Retinal pigment epithelial cell (primary cell): ENCODE measurements around the gene LRRC4C.

Experiments used
- DNase-seq: peaks from one replicate; pipeline ENCODE4 v3.0.0-alpha.2; 2010; ENCODE audit warnings: low read depth
- H3K4me3 ChIP-seq: 2 replicates; pipeline ENCODE4 v1.5.1; 2011; ENCODE audit warnings: mild to moderate bottlenecking, low read length, control low read depth, moderate library complexity
- TF ChIP-seq, protein P1 (sequence below): conservative IDR thresholded peaks from 2 replicates; pipeline ENCODE4 v1.5.1; 2011; ENCODE audit warnings: low read depth, low read length, control low read depth, inconsistent platforms

Gene LRRC4C

DNA sequence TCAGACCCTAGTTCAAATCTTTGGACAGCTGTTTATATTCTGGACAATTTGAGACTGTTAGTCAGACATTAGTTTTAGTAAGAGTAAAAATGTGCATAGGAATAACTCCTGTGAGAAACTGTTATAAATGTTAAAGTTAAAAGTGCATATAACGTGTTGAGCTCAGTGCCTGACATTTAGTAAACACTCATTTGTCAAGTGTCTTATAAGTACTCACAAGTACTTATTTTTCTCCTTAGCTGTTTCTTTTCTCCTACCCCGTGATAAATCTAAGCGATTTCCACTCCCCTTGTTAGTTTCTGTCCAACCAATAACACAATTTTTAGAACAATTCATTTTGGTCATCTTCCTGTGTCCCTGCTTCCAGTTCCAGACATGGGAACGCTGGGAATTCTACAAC, 59.3 kb downstream of the LRRC4C start:
- H3K4me3 ChIP-seq = no peak overlapping the region

DNA sequence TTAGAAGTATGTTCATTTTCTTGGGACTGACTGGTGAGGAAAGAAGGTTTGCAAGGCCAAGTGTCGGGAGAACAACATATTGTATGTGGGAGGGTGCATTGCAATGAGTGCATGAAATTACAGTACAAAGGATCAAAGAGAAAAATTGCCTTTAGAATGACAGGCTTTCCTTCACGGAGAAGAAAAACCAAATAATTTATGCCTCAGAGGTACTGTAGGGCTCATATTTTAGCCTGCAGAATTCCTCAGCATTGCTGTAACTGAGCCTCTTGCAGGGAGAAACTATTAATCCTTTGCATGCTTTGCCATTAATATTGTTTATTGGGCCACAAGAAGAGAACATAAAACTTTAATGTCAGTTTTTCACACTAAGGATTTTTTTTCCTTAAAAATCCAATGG, 60.1 kb downstream of the LRRC4C start:
- H3K4me3 ChIP-seq = no peak overlapping the region
- TF ChIP-seq, protein P1, sequence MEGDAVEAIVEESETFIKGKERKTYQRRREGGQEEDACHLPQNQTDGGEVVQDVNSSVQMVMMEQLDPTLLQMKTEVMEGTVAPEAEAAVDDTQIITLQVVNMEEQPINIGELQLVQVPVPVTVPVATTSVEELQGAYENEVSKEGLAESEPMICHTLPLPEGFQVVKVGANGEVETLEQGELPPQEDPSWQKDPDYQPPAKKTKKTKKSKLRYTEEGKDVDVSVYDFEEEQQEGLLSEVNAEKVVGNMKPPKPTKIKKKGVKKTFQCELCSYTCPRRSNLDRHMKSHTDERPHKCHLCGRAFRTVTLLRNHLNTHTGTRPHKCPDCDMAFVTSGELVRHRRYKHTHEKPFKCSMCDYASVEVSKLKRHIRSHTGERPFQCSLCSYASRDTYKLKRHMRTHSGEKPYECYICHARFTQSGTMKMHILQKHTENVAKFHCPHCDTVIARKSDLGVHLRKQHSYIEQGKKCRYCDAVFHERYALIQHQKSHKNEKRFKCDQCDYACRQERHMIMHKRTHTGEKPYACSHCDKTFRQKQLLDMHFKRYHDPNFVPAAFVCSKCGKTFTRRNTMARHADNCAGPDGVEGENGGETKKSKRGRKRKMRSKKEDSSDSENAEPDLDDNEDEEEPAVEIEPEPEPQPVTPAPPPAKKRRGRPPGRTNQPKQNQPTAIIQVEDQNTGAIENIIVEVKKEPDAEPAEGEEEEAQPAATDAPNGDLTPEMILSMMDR = no peak
- no peak for DNase-seq

More for the DNA sequence above, 59.3 kb downstream of the LRRC4C start:
- TF ChIP-seq, protein P1 = no peak
- no peak for DNase-seq

DNA sequence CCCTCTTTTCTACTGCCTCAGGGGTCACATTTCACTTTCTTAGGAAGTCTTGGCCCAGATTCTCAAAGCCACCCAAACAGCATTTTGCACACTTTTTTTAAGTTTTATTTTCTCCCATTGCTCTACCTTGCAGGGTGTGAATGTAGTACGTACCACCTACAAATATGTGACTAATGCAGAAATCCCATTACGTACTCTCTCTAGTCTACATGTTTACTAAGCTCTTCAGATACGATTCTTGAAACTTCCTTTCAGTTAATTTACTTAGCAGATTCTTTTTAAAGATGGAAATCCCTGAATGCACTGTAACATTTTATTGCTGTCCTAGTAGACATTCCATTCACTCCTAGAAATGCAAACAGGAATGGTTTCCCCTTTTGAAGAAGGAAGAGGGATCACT, 61.3 kb downstream of the LRRC4C start:
- no peak overlapping the region for H3K4me3 ChIP-seq
- TF ChIP-seq, protein P1 = no peak
- DNase-seq = no peak

DNA sequence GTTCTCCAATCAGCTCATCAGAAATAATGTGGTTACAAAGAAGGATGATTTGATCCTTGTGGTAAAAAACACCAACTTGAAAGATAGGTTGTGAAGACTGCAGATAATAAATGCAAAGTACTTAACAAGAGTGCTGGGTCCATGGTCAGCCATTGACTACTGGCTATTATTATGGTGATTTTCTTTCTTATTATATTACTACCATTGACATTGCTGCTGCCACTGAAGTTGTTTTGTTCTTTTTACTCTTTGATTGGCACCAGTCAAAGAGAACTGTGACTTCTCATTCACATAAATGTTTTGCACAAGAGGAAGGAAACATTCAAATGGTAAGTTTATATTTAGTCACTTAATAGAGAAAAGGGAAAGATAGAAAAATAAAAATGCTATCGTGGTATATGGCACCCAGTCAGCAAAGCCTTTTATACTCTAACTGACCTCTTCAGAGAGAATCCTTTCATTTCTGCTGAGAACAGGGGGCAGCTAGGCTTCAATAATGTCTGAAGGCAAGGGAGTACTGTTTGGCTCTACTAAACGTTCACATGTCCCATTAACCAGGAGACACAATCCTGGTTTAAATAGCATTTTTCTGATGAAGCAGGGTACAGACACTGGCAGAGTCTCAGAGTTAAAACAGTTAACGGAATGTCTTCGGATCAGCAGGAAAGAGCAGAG, 64.8 kb downstream of the LRRC4C start:
- TF ChIP-seq, protein P1 = no peak
- DNase-seq = no peak
- H3K4me3 ChIP-seq = no peak overlapping the region

DNA sequence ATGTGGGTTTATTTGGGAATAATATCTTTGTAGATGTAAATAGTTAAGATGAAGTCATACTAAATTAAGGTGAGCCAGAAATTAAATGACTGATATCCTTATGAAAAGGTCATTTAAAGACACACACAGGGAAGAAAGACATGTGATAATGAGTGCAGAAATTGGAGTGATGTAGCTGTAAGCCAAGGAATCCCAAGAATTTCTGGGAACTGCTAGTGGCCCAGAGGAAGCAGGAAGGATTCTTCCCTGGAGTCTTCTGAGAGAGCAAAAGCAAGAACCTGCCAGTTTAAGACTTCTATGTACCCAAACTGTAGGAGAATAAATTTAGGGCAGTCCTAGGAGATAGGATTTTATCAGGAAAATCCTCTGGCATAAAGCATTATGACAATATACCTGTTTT, 66.9 kb downstream of the LRRC4C start:
- DNase-seq = no peak
- no peak overlapping the region for H3K4me3 ChIP-seq
- TF ChIP-seq, protein P1 = no peak

DNA sequence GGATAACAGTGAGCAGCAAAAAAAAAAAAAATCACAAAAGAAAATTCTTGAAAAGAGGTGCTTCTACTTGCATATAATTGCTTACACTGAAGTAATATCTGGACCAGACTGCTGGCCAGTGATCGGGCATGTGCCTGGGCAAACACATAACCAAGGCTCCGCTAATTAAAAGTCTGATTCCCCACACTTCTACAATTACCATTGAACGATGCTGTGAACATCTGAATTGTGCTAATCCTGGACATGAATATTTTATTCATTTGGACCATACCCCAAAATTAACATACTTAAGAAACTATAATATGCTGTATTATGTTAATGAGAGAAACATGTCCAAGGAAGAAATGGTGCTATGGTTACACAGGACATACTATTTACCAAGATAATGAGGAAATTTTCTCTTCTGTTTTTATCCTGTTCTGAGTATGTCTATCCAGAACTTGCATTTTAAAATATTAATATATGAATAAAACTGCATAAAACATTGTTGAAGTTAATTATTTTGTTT, 69.8 kb downstream of the LRRC4C start:
- DNase-seq = no peak
- no peak overlapping the region for H3K4me3 ChIP-seq
- TF ChIP-seq, protein P1 = no peak

DNA sequence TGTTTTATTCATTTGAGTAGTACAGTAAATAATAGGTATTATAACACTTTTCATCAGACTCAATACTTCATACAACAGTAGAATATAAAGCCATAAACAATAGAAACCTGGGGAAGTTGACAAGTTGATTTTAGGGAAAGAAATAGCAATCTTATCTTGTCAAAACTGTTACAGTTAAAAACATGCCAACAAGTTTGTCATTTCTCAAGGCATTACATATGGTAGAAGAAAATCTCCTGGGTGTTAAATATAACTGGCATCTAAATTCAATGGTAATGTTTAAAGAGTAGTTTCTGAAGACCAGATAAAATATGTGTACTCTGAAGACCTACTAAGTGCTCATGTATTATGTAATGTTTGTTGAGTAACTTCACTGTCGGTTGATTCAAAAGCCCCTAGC, 75.1 kb downstream of the LRRC4C start:
- TF ChIP-seq, protein P1 = no peak
- DNase-seq = no peak
- H3K4me3 ChIP-seq = no peak overlapping the region
